ENCODE results near the gene TPSB2.

DNA sequence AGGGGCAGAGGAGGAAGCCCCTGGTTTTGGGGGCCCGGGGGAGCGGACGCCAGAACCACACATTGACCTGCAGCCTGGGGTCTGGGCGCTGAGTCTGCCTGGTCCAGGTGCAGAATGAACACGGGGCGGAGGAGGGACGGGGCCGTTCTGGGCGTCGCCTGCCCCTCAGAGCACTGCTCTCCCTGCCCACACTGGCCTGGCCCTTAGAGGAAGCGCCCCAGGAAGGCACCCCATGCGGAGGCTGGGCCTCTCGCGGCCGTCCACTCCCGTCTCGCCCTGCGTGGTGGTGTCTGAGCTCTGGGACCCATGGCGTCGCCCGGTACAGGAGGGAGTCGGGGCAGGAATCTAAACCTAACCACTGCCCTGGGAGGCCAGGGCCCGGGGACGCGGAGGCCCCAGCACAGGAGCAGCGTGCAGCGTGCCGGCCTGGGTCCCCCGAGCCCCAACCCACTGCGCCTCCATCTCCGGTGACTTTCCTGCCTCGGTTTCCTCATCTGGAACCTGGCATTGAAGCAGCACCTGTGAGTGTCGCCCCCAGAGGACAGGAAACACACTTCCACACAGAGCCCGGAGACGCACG, 30.2 kb upstream of the TPSB2 start:
- TF ChIP-seq, protein P1, sequence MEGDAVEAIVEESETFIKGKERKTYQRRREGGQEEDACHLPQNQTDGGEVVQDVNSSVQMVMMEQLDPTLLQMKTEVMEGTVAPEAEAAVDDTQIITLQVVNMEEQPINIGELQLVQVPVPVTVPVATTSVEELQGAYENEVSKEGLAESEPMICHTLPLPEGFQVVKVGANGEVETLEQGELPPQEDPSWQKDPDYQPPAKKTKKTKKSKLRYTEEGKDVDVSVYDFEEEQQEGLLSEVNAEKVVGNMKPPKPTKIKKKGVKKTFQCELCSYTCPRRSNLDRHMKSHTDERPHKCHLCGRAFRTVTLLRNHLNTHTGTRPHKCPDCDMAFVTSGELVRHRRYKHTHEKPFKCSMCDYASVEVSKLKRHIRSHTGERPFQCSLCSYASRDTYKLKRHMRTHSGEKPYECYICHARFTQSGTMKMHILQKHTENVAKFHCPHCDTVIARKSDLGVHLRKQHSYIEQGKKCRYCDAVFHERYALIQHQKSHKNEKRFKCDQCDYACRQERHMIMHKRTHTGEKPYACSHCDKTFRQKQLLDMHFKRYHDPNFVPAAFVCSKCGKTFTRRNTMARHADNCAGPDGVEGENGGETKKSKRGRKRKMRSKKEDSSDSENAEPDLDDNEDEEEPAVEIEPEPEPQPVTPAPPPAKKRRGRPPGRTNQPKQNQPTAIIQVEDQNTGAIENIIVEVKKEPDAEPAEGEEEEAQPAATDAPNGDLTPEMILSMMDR (IDR thresholded peaks at IDR 0.05): no peak
- TF ChIP-seq POLR2A (IDR thresholded peaks at IDR 0.05; ENCODE audit: low read depth) (no peak), POLR2AphosphoS5 (IDR thresholded peaks at IDR 0.05) (no peak)
